ENCODE data around the gene SLC6A16.
"Not testable (repeated sequence)": the region's sequence is repeated elsewhere in the genome, so short reads cannot be mapped to it uniquely, and the experiment has no call there.

SLC6A16 gene

DNA sequence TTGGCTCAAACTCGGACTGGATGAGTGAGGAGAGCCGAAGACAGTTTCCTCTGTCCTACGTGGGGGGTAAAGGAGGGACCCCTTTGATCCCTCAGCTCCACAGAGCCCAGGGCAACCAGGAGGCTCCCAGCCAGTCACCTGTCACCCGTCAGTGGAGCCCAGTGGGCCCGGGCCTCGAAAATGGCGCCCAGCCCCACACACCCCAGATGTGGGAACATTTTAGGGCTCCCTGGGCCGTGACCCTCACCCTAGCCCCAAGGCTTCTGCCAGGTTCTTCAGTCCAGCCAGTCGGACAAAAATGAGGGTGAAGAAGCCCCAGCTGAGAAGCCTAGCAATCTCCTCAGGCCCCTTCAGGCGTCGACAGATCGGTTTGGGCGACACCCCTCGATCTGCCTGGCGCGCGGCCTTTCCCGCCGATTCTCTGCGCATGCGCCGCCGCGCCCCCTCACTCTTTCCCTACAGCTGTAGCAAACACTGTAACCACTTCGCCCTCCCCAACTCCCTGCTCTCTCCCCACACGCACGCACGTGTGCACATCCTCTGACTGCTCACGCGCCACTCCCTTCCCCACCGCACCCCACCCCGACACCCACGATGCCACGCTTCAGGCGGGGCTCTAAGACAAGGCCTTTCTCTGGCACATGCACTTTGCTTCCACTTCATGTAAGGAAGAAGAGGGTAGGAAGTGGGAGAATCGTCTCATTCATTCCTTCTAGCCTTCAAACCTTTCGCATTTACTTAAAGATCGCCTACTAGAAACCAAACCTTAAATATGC, at the start of gene SLC6A16:
SLC6A16 (minus strand) TSS at position 391 of the 776 bp plus-strand sequence. CDS start 13,844 bp downstream, outside the sequence.
- DNase-seq: no peak

DNA sequence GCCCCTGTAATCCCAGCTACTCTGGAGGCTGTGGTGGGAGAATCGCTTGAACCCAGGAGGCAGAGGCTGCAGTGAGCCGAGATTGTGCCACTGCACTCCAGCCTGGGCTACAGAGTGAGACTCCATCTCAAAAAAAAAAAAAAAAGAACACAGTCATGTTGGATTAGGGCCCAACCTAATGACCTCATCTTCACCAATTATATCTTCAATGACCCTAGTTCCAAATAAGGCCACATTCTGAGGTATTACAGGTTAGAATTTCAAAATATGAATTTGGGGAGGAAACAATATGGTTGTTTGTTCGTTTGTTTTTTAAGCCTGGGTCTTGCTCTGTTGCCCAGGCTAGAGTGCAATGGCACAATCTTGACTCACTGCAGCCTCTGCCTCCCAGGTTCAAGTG, 48.2 kb upstream of the SLC6A16 start:
- DNase-seq: not testable (repeated sequence)

DNA sequence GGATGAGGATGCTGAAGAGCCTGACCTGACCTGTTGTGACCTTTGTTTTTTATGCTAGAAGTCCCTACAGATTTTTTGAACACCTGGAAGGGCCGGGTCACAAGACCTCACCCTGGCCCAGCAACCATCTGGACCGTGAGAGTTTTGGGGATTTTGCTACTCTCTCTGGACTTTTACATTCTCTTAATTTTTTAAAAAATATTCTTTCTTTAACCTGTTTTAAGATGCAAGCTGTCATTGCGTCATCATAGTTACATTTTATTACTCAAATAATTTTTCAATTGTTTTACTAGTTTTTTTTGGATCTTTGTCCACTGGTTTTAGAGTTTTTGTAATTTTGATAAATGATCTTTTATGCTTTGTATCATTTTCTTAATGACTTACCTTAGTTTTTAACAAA, 46.2 kb upstream of the SLC6A16 start:
- DNase-seq: no peak

DNA sequence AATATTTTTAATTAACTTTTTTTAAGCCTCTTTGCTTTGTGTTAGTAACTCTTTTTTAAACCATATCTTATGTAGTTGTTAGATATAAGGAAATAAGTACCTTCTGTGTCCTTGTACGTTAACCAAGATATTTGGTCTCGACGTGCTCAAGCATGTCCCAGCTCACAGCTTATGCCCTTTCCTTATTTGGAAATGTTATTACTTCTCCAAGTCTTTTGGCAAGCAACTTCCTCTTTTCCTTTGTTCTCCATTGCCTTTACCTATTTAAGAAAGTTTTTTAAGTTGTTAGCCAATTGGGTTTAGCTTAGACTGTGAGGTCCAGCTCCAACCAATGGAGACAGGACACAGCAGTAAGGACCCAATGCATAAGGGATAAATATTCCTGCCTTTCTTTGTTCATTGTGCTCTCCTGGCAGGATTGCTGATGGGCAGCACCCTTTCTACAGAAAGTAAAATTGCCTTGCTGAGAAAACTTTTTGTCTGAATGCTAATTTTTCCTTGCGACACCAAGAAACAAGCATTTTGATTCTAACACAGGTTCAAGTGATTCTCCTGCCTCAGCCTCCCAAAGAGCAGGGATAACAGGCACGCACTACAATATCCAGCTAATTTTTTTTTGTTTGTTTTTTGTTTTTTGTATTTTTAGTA, 43.8 kb upstream of the SLC6A16 start:
- no peak for DNase-seq

DNA sequence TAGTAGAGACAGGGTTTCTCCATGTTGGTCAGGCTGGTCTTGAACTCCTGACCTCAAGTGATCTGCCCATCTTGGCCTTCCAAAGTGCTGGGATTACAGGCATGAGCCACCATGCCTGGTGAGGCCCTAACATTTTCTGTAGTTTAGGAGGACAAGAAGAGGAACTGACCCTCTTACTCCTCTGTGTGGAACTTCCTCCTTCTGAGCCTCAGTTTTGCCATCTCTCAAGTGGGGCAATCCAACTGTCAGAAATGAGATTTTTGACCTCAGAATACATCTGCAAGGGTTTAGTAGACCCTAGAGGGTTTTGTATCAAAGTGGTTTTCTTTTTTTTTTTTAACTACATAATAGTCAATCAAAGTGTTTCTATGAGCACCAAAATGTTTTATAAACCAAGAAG, 41.1 kb upstream of the SLC6A16 start:
- DNase-seq: no peak

DNA sequence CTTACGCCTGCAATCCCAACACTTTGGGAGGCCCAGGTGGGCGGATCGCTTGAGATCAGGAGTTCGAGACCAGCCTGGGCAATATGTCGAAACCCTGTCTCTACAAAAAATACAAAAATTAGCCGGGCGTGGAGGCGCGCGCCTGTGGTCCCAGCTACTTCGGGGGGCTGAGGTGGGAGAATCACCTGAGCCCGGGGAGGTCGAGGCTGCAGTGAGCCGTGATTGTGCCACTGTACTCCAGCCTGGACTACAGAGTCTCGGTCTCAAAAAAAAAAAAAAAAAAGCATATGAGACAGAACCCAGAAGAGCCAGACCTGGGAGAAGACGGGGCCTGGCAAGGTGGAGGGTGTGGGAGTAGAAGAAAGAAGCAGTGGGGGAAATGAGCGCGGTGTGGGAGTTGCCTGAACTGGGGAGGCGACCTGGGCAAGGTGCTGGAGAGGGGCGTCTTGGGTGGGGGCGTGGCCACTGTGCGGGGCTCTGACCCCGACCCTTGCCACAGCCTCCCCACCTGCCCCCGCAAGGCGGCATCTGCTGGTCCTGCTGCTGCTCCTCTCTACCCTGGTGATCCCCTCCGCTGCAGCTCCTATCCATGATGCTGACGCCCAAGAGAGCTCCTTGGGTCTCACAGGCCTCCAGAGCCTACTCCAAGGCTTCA, 39.2 kb upstream of the SLC6A16 start:
- no peak for DNase-seq

DNA sequence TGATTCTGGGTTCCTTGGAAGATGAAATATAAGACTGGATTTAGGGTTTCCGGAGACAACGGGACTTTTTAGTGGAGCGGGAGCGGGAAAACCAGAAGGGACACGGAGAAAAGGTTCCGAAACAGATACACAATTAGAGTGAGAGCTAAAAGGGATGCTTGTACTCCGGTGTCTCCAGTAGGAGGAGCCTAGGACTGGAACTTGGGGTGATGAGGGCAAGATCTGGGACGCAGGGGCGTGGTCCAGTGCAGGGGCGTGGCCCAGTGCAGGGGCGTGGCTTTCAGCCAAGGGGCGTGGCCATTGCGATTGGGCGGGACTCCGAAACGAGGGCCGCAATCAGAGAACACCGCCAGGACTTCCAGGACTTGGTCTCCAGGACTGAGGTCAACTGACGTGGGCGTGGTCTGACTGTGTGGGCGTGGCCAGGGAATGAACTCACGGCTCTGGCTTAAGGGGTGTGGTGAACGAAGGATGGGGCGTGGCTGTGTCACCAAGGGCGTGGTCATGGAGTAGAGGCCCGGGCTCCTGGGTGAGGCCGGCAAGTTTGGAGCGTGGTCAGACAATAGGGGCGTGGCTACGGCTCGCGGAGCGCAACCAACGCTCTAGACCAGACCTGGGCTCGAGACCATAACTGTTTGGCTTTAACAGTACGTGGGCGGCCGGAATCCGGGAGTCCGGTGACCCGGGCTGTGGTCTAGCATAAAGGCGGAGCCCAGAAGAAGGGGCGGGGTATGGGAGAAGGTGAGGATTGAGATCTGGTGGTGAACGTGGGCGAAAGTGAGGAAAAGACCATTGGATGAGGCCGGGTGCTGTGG, 38.5 kb upstream of the SLC6A16 start, which contains the start of gene DKKL1:
DKKL1 (plus strand) TSS at position 610 of the 815 bp plus-strand sequence; CDS start at position 732, 122 bp downstream.
- DNase-seq: peak; percentile 94

DNA sequence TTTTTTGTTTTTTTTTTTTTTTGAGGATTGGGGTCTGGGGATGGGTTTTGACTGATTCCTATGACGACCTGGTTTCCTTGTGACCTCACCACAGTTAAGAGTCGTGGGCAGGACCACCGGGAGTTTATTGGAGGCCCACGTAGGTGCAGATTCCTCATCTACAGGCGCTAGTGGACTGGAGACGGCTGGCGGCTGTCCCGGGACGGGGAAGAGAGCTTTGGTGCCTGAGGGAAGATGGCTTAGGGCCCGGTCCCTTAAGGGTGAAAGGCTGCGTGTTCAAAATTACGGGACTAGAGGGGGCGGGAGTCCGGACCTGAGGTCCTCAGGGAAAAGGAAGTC, 37.9 kb upstream of the SLC6A16 start:
- no peak for DNase-seq

DNA sequence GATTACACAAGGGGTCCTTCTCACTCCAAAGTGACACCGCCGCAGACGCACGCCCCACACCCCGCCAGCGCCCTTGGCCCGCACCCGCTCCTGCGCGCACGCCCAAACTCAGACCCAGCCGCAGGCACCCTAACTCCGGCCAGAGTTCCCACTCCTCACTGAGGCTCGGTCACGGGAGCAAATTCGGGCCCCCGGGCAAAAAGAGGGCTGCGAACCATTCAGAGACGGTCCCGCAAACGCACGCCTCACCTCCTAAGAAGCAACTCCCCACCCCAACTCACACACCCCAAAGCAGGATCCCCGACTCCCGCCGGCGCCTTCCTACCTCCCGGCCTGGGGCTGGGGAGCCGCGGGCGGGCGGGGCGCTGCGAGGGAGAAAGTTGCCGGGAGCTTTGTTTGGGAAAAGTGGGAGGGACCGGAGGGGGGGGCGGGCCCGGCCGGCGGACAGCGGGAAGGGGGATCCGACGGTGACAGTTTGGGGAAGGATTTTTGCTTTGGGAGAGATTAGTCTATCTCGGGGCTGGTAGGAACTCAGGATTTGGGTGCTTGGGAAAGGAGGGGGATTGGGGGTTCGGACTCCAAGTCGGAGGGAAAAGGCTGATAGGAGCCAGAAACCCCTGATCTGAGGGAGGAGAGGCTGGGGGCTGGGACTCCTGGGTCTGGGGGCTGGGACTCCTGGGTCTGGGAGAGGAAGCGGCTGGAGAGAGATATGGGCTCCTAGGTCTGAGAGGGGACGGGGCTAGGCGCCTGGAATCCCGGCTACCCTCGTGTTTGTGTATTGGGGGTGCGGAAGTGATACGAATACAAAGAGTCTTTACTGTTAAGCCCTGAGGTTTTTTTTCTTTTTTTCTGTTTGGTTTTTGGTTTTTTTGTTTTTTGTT, 37.3 kb upstream of the SLC6A16 start, which contains the start of gene TEAD2:
TEAD2 (minus strand) TSS at position 369 of the 881 bp plus-strand sequence. CDS start 2,341 bp downstream, outside the sequence.
- peak; percentile 8 for DNase-seq

DNA sequence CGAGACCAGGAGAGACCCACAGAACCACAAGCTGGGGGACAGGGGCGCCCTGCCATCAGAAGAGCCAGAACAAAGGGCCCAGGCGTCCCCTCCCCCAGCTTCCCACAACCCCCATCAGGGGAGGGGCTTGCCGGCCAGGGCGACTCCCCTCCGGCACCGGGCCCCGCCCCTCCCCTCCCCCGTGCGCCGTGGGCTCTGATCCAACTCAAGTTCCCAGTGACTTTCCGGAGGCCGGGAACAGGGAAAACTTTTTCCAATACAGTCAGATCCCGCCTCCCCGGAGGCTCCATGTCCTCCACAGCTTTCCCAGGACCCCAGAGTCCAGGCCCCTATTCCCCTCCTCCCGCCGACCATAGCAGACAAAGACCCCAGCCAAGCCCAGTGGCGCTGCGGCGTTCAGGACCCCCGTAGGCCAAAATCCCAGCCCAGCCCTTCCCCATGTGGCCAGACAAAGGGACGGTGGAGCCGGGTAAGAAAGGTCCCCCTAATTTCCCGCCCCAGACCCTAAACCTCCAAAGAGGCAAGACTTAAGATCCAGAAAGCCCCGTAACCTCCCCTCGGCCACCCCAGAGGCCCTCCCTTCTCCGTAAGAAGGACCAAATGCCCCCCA, 36.6 kb upstream of the SLC6A16 start:
- peak; percentile 4 for DNase-seq

DNA sequence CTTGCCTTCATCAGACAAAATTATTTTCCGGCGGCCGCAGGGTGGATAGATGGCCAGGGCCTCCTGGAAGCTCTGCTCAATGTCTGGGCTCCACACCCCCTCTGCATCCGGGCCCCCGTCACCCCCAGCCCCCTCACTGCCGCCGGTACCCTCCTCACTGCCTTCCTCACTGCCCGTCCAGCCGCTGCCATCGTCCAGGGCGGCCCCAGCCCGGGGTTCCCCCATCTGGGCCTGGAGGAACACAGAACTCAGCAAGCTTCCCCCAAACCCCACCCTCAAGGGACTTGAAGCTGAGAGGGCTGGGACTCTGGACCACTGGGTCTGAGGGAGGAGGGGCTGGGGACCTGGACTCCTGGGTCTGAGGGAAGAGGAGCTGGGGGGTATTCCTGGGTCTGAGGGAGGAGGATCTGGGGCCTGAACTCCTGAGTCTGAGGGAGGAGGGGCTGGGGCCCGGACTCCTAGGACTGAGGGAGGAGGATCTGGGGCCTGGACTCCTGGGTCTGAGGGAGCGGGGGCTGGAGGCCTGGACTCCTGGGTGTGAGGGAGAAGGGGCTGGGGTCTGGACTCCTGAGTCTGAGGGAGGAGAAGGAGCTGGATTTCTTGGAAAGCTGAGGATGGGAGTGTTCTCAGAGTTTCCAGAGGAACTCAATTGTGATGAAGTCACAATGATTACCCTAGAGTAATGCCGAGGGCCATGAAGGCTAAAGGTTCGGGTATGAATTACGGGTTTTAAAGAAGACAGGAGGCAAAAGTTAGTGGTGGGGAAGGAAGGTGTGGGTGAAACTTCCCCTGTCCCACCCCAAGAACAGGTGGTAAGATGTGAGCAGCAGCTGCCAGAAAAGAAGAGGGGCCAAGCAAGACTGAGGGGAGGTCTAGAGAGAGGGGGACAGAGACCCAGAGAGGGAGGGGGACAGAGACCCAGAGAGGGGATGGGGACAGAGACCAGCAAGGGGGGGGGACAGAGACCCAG, 35.1 kb upstream of the SLC6A16 start:
- DNase-seq: no peak

DNA sequence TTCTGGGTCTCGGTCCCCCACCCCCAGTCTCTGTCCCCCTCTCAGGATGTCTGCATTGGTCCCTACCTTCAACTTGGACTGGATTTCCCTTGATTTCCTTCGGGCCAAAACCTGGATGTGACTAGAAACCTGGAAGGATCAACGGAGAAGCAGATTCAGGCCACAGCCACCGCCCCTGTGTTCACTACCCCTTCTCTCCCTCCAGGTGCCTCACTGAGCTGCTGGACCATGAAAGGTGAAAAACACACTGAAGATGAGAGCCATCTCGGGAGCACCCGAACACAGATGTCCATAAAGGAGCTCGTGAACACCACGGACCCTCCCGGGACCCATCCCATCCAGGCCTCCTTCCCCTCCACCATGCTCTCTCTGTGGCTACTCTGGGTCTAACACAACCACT, 32.2 kb upstream of the SLC6A16 start:
- no peak for DNase-seq

DNA sequence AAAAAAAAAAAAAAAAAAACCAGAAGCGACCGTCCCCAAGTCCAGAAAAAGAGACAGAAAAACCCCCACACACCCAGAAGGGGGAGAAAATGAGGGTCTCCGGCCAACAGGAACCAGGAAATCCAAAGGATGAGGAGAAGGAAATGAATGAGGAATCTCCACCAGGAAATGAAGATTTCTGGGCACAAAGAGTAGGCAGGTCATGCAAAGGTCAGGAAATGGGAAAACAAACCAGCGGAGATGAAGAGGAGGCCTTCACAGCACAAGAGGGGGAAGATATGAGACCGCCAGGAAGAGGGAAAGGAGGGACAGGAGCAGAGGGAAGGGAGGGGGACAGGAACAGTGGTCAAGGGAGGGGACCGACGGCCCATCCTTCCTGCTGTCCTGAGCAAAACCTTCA, 31.4 kb upstream of the SLC6A16 start:
- DNase-seq: no peak

DNA sequence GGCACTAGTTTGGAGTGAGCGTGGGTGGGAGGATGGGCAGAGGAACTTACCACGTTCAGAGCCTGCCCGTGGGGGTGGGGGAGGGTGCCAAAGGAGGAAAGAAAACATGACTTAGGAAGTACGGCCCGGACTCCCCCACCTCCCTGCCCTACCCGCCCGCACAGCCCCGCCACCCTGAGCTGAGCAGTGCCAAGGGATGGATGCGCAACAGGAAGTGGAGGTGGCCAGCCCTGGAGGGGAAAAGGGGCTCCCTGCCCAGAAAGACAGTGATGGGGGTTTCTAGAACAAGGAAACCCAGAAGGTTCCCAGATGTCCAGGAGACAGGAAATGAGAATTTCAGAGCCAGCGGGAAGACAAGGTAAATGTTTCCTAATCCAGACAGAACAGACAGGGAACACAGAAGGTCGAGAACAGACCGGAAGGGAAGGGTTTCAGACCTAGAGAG, 30.9 kb upstream of the SLC6A16 start:
- DNase-seq: no peak

DNA sequence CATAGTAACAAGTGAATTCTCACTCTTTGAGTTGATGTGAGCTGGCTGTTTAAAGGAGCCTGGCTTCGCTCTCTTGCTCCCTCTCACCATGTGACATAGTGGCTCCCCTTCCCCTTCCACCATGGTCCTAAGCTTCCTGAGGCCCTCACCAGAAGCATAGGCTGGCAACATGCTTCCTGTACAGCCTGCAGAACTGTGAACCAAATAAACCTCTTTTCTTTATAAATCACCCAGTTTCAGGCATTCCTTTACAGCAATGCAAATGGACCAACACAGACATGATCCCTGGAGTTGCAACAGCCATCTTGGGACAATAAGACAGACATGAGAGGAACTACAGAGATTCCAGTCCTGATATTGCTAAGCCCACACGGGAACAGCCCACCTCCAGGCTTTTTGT, 24.6 kb upstream of the SLC6A16 start:
- DNase-seq: no peak

DNA sequence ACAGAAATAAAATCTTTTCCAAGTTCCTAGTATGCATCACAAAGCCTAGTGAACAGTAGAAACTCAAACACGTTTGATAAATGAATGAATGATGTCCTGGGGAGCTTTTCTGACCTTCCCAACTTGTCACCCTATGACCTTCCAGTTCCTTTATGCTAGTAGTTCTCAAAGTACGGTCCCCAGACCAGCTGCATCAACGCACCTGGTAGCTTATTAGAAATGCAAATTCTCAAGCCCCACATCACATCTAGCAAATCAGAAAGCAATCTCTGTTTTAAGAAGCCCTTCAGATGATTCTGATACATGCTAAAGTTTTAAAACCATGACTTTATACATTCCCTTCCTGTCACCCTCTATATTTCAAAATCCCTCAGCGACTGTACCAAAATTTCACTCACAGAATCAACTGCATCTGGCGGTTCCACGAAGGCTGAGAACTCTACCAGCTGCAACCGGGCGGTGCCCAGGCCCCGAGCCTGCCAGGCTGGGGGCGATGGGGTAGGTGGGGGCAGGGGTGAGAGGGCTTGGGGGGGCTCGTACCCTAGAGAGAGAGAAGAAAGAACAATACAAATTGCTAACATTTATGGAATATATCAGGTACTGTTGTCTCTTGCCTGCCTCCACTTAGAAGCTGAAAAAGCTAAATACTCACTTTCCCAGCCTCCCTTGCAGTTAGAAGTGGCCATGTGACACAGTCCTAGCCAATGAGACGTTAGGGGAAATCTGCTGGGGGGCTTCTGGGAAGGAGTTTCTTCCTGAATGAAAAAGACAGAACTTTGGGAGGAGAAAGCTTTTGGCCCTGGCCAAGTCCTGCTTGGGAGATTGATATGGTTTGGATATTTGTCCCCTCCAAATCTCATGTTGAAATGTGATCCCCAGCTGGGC, 23.6 kb upstream of the SLC6A16 start:
- DNase-seq: no peak

DNA sequence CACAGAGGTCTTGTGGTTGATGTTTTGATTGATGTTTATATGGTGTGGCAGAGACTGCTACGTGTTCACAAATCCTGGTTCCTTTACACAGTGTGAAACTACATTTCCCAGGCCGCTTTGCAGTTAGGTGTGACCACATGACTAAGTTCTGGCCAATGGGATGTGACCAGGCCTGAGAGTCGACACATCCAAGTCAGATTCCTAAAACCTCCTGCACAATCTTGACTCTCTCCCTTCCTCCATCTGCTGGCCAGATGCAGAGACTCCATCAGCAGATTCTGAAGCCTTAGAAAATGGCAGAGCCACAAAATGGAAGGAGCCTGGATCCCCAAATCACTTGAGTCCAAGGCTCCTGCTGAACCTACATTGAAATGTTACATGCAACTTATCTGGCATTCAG, 22.8 kb upstream of the SLC6A16 start:
- no peak for DNase-seq

DNA sequence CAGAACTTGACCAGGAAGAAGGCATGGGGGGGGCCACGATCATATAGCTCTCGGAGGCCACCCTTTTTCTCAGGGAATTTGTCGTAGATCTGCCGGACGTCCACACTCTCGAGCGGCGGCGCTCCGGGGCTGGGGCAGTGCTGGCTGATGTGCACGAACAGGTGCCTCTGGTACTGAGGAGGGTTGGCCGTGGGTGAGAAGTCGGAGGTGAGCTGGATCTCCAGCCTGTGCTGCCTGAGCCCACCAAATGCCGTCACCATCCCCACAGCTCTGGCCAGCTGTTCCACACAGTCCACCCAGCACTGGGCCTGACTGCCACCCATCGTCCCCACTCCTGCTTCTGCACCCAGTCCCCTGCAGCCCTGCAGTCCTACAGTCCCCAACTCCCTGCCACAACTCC, 22.2 kb upstream of the SLC6A16 start:
- no peak for DNase-seq

Measured in NCI-H446 treated with DMSO at 0.1 percent for 48 hours (cell line).